ENCODE measurements around the gene MRPS2.

The MRPS2 gene

DNA sequence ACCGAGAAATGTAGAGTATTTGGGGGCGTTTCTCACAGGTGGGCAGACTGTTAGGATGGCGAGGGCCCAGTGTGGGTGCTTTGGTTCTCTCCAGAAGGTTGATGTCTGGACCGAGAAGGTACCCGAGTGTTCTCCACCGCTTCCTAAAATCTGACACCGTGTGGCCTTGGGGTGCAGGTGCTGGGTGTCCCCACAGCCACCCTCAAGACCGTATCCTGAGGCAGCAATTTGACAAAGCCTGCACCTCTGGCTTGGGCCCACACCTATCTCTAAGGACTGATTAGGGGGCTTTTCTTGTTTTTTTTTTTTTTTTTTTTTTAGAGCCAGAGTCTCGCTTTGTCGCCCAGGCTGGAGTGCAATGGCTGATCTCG, 19.6 kb upstream of the MRPS2 start:
- DNase-seq (ENCODE audit: low read depth), result no peak

- DNase-seq (ENCODE audit: low read depth), result no peak
These were observed 18.3 kb upstream of the MRPS2 start for GRCh38 chr9:135482015-135482754.

DNA sequence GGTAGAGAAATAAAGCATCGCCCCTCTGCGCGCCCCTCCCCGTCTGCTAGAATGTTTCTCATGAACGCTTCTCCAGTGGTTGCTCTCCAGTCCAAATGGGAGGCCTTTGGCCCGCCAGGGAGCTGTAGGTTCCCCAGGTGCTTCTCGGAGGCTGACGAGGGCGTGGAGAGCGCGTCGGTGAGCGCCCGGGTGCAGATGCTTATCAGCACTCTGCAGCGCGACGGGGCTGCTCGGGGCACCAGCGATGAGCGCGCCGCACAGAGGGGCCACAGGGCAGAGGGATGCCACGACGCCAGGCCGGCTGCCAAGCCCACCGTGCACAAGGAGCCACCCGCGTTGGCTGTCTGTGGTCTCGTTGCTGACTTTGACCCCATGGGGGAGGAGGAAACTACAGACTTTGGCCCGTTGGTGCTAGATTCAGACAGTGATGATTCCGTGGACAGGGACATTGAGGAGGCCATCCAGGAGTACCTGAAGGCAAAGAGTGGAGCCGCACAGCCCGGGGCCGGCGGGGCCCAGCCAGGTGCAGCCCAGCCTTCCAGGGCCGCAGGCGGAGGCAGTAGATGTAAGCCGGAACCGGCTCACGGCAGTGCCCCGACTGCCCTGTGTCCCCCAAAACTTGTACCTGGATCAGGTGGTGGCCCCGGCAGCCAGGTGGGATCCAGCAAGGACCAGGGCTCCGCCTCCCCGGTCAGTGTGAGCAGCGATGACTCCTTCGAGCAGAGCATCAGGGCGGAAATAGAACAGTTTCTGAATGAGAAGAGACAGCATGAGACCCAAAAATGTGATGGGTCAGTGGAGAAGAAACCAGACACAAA, 15.8 kb upstream of the MRPS2 start:
- DNase-seq (ENCODE audit: low read depth), result no peak

- no peak for DNase-seq (ENCODE audit: low read depth)
These were observed 15.1 kb upstream of the MRPS2 start for GRCh38 chr9:135485385-135485784.

DNA sequence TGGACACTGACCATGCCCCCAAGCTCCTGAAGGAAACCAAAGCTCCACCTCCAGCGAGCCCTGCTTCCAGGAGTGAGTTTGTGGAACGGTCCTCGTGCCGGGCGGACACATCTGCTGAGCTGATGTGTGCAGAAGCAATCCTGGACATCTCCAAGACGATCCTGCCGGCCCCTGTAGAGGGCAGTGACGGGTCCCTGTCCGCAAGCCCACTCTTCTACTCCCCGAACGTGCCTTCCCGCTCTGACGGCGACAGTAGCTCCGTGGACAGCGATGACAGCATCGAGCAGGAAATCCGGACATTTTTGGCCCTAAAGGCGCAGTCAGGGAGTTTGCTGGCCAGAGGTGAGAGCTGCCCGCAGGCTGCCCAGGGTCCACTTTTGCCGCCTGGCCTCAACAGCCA, 14.7 kb upstream of the MRPS2 start:
- no peak for DNase-seq (ENCODE audit: low read depth)

DNA sequence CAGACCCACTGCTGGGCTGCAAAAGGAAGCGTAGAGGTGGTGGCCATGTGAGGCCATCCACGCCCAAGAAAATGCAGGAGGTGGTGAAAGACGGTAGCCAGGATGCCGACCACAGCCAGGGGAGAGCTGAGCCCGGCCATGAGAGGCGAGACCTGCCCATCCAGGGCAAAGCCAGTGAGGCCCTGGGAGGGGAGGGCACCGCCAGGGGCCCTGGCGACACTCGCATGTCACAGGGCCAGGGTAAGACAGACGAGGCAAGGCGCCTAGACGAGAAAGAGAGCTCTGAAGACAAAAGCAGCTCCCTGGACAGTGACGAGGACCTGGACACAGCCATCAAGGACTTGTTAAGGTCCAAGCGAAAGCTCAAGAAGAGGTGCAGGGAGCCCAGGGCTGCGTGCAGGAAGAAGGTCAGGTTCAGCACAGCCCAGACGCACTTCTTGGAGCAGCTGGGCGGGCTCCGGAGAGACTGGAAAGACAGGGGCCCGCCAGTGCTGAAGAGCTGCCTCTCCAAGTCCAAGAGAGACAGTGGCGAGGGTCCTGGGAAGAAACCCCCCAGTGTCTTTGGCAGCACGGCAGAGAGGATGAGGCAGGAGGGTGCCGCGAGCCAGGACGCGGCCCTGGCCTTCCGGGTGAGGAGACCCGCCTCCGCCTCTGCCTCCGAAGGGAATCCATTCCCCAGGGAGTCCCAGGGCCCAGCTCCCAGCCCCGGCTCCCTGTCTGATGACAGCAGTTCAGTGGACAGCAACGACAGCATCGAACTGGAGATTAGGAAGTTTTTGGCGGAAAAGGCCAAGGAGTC, 14.0 kb upstream of the MRPS2 start:
- no peak for DNase-seq (ENCODE audit: low read depth)

GRCh38 chr9:135487281-135488012, 13.0 kb upstream of the MRPS2 start:
- DNase-seq (ENCODE audit: low read depth), result no peak

- no peak for DNase-seq (ENCODE audit: low read depth)
These were observed 12.5 kb upstream of the MRPS2 start for GRCh38 chr9:135488013-135488330.

DNA sequence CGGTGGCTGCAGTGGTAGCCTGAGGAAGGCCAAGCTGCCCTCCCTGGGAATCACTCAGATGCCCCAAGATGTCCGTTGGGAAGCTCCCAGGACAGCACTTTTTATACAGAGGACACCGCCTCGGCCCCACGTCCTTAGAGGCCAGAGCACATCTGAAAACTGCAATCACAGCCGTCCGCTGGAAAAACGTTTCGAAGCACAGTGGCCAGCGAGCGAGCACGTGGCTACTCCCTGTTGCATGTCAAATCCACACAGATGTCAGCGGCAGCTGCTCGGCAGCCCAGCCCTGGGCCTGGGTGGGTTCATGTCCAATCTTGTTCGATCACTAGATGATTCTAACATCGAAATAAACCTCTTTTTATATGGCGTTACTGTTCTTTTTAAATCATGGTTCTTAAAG, 12.0 kb upstream of the MRPS2 start:
- DNase-seq (ENCODE audit: low read depth), result no peak

DNA sequence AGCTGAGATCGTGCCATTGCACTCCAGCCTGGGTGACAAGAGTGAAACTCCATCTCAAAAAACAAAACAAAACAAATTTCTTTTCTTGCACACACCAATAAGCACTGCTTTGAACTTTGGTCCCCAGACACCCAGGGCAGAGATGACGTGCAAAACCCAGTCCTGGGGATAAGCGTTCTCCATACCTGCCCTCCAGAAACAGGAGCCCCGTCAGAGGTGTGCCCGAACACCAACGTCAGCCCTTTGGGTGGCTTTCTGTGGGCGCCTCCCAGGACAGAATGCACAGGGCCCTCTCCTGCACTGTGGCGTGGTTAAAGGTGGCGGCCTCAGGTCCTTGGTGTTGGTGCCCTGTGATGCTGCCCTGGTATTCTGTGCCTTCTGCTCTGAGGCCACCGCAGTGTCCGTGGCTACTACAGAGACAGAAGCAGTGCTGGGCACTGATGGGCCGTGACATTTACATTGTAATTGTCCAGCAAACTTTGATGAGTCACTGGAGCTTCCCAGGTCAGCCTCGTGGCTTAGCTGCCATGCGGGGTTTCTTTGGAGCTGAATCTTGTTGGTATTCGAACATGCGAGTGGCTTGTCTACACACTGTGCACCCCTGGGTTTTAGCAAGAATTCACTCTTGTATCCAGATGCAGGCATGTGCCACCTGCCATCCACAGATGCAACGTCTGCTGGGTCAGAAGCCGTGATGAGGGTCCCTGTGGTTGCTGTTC, 11.1 kb upstream of the MRPS2 start:
- DNase-seq (ENCODE audit: low read depth), result no peak

DNA sequence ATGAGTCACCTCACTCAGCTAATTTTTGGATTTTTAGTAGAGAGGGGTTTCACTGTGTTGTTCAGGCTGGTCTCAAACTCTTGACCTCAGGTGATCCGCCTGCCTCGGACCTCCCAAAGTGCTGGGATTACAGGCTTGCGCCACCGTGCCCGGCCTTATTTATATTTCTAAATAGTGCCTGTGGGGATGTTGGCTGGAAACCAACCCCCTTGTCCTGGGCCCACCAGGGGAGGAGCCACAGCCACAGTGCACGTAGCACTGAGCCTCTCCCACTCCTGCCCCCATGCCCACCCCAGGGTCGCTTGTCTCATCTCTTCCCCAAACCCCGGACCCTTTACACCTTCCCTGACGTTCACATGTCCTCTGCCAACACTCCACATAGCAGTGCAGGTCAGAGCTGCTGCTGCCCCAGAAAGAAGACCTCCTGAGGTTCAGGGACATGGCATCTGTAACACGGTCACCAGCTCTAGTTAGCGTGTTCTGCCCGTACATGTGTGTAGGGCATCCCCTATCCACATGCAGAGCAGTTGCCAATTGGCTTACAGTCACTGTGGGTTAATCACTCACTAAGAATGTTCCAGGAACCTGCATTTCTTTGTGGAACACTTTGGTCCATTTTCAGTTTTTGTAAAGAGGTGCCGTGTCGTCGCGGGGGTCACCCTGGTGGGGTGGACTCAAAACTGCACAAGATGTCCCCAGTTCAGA, 10.2 kb upstream of the MRPS2 start:
- no peak for DNase-seq (ENCODE audit: low read depth)

- DNase-seq (ENCODE audit: low read depth), result no peak
These were observed 9.5 kb upstream of the MRPS2 start for GRCh38 chr9:135490980-135491464.

DNA sequence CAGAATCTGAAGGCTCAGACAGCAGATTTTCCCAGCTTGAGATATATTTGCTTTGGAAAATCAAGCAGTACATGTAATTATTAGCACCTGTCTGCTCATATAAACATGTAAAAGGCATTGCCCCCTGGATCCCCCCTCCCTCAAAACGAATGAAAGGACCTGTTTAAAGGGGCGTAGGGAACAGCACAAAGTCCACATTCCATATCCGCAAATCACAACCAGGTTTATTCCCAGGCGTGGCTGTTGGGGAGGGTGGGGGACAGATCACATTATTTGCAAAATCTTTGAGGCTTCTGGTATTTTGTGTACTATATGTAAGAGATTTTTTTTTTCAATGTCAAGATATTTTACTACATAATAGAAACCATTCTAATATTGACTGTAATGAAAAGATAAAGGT, 8.7 kb upstream of the MRPS2 start:
- no peak for DNase-seq (ENCODE audit: low read depth)

- DNase-seq (ENCODE audit: low read depth), result no peak
These were observed 7.4 kb upstream of the MRPS2 start for GRCh38 chr9:135492886-135493669.

DNA sequence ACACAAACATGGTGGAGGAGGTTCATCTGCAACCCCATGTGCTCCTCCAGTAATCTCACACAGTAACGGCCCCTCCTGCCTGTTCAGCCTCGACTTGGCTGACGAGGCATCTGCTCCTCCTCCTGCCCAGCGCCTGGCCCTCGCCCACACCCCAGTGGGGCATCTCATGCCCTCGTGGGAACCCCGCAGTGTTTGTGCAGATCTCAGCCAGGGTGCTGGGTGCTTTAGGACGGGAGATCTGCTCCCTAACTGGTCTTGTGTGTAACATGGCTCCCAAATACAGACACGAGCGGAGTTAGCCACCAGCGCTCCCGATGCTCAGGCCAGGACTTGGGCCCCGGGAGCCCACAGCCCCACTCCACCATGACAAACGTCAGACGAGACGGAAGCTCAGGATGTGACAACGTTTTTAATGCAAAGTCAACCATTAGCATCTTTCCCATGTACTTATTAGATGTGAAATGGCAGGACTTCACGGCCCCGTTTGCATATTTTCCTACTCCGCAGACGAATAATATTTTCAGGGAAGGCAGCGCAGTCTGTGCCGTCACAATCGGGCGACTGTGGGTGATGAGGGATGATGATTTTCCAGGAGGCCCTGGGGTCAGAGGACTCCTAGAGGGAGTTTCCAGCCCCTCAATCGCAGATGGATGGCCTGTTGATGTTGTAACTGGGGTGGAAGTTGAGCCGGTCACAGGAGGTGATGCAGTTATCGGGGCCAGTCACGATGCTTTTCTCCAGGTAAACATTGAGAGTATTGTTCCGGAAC, 5.5 kb upstream of the MRPS2 start:
- no peak for DNase-seq (ENCODE audit: low read depth)

- no peak for DNase-seq (ENCODE audit: low read depth)
These were observed 1.9 kb upstream of the MRPS2 start for GRCh38 chr9:135498381-135499126.

DNA sequence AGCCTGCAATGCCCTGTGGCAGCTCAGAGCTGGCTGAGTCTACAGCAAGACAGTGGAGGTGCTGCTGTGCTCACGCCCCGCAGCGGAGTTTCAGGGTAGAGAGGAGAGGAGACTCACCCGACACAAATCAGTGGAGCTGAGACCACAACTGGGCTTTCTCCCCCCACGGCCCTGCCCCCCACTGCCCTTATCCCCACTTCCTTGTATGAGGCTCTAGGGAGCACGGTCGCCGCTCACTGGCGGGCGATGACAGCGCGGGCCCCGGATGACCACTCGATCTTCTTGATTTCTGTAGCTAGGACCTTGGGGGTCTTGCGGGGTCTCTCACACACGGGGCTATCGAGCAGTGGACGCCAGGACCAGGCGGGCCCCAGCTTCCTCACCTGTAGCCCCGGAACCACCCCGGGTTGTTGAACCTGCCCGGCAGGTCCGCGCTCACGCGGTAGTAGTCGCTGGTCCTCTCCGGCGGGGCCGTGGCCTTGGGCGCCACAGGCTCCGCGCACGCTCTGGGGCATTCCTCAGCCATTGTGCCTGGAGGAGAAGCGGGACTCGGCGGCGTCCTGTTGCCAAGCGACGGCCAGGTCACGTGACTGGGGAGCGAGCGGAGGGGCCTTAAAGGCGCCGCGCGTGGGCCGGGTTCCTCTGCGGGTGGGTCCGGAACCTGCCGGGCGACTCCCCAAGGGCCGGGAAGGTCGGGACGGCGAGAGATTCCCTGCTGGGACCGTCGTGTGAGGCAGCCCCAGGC, 984 bp upstream of the MRPS2 start:
- peak; percentile 87 for DNase-seq (ENCODE audit: low read depth)

GRCh38 chr9:135500071-135500524, 384 bp upstream of the MRPS2 start:
- no peak for DNase-seq (ENCODE audit: low read depth)
